Mesodermal cell (in vitro differentiated cells): ENCODE measurements around the gene SCN2A.

Source experiments
- H3K27ac ChIP-seq: 2 replicates; pipeline ENCODE4 v1.7.0; 2013; ENCODE audit warnings: mild to moderate bottlenecking, low read depth, low read length, moderate library complexity; ENCODE audit not compliant: severe bottlenecking
- H3K36me3 ChIP-seq: 2 replicates; pipeline ENCODE4 v1.7.1; 2013; ENCODE audit warnings: mild to moderate bottlenecking, low read length, moderate library complexity; ENCODE audit not compliant: control insufficient read depth, insufficient read depth
- H3K4me1 ChIP-seq: one replicate; pipeline ENCODE4 v1.7.1; 2013; ENCODE audit warnings: mild to moderate bottlenecking, low read length; ENCODE audit not compliant: insufficient read depth, control insufficient read depth, poor library complexity, severe bottlenecking
- H3K4me3 ChIP-seq: 2 replicates; pipeline ENCODE4 v1.7.0; 2013; ENCODE audit warnings: low read length, control low read depth, mild to moderate bottlenecking; ENCODE audit not compliant: insufficient read depth, poor library complexity, severe bottlenecking; ENCODE audit errors: extremely low read depth
- H3K9me3 ChIP-seq: 2 replicates; pipeline ENCODE4 v1.7.1; 2013; ENCODE audit warnings: mild to moderate bottlenecking, low read length, moderate library complexity; ENCODE audit not compliant: control insufficient read depth
- WGBS, 2 experiments: methylation state at CpG; one replicate each; pipeline ENCODE4 v1.1.5; 2013; ENCODE audit warnings: missing lambda C conversion rate in 2 of 2; ENCODE audit not compliant: insufficient coverage in 2 of 2; 5-methylcytosine and 5-hydroxymethylcytosine counted together

The SCN2A gene

GRCh38 chr2:165435611-165436010 lies 196.4 kb downstream of the SCN2A start:
- Histone ChIP-seq H3K36me3 (no peaks in the 10 kb centered on the region), H3K9me3 (no peaks in the 10 kb centered on the region), H3K27ac (no peak overlapping the region), H3K4me3 (no peak overlapping the region), H3K4me1 (no peaks in the 10 kb centered on the region)
- WGBS, 2 experiments: no CpG with 5 or more reads among the region's 1 CpG

- no peaks in the 10 kb centered on the region for H3K36me3 ChIP-seq
- no peak overlapping the region for H3K4me3 ChIP-seq
- H3K27ac ChIP-seq: no peak overlapping the region
- no peaks in the 10 kb centered on the region for H3K4me1 ChIP-seq
- H3K9me3 ChIP-seq: no peaks in the 10 kb centered on the region
- 80 to 100% methylated on average over 1 to 3 of the region's 3 CpGs for WGBS, 2 experiments
Measured at GRCh38 chr2:165436559-165436958, 197.3 kb downstream of the SCN2A start.

GRCh38 chr2:165440367-165440766 lies 201.2 kb downstream of the SCN2A start:
- 0% methylated on average over 1 of the region's 1 CpG; no CpG with 5 or more reads in 1 of the 2 experiments for WGBS, 2 experiments
- H3K27ac ChIP-seq: peak overlapping the region; percentile 32
- H3K36me3 ChIP-seq: no peaks in the 10 kb centered on the region
- no peaks in the 10 kb centered on the region for H3K4me1 ChIP-seq
- H3K4me3 ChIP-seq: no peak overlapping the region
- H3K9me3 ChIP-seq: no peaks in the 10 kb centered on the region
